Heart right ventricle (tissue), 16 donors: ENCODE data around the gene KLHL34. TPM values are rescaled to one million over a fixed set of nuclear protein-coding genes. Genes with fewer than 3 reads are reported as not detected.

Experiments used
- ATAC-seq, 8 donors: fragments of 200-7000 bp; cut with Tn5 transposase; one replicate each; pipeline ENCODE4 v1.9.1; 2020; ENCODE audit warnings: mild to moderate bottlenecking in 8 of 8, moderate library complexity in 8 of 8, moderate number of reproducible peaks in 1 of 8
- DNase-seq, 2 donors: peaks; one replicate each; pipeline ENCODE4 v3.0.0-alpha.2; 2020
- H3K27ac ChIP-seq, 10 donors: fragments of 200-600 bp; sonication (generic) in 2 of 10; one replicate each; pipeline versions ENCODE4 v1.5.0 to v1.8.0; 2020 to 2022; ENCODE audit warnings: mild to moderate bottlenecking in 3 of 10
- H3K27me3 ChIP-seq, 7 donors: fragments of 200-600 bp; one replicate each; pipeline ENCODE4 v1.8.0; 2021 to 2022; ENCODE audit warnings: mild to moderate bottlenecking in 2 of 7
- H3K36me3 ChIP-seq, 9 donors: fragments of 200-600 bp; sonication (generic) in 1 of 9; one replicate each; pipeline versions ENCODE4 v1.5.0 to v1.8.0; 2020 to 2022; ENCODE audit warnings: mild to moderate bottlenecking in 2 of 9
- H3K4me1 ChIP-seq, 9 donors: fragments of 200-600 bp; sonication (generic) in 1 of 9; one replicate each; pipeline versions ENCODE4 v1.5.0 to v1.8.0; 2020 to 2022; ENCODE audit warnings: mild to moderate bottlenecking in 4 of 9
- H3K4me3 ChIP-seq, 10 donors: fragments of 200-600 bp; sonication (generic) in 2 of 10; one replicate each; pipeline versions ENCODE4 v1.5.0 to v1.8.0; 2020 to 2022; ENCODE audit warnings: mild to moderate bottlenecking in 7 of 10, moderate library complexity in 2 of 10
- H3K9me3 ChIP-seq, 11 donors: fragments of 200-600 bp in 10 of 11; sonication (generic) in 2 of 11; one replicate each; pipeline versions ENCODE4 v1.5.0 to v1.8.0; 2013 to 2022; ENCODE audit warnings: mild to moderate bottlenecking in 2 of 11, control low read depth in 1 of 11, moderate library complexity in 1 of 11
- WGBS, 2 donors: extraction: QIAGEN DNeasy Blood & Tissue Kit; methylation state at CpG; one replicate each; pipeline ENCODE4 v1.1.7; 2013; ENCODE audit warnings: inconsistent platforms in 1 of 2; 5-methylcytosine and 5-hydroxymethylcytosine counted together
- intact Hi-C, 10 donors: fragments of 100-400 bp; cut with DNase I; formaldehyde crosslinking; loops; one replicate each; pipeline versions ENCODE4 v1.11.1 to v1.14.2; 2022
- polyA plus RNA-seq, 2 donors: library from polyadenylated mRNA; stranded (reverse); fragments of 200-250 nt; gene quantifications; one replicate each; pipeline ENCODE4 v1.2.3, GENCODE V29; 2013
- total RNA-seq, 10 donors: library from RNA; stranded (reverse); fragmentation: NEBNext Ultra II Directional in 3 of 10; extraction: Animal tissue kit (Norgen Biotek cat#: 25700) in 3 of 10; gene quantifications; one replicate each; pipeline versions ENCODE4 v1.2.1 to v1.2.4, GENCODE V29; 2021 to 2023
- TF ChIP-seq, protein P1 (sequence below), 9 donors: fragments of 200-600 bp; sonication (generic) in 2 of 9; IDR thresholded peaks; one replicate each; pipeline versions ENCODE4 v1.5.0 to v1.8.0; 2021 to 2022; ENCODE audit warnings: antibody characterized with exemption in 9 of 9, mild to moderate bottlenecking in 5 of 9, moderate library complexity in 1 of 9
- donor health status: Arrhythmogenic right ventricular cardiomyopathy.
- donor health status: ischemic (EF 13 %, LVEDD 7.1; RV severe dilation, severe dysfunction).
- donor health status: healthy with polysubstance abuse.
- donor health status: DM: no; HTN: yes; CAD: no.
- donor health status: DM: no; HTN: no; CAD: no.
- donor health status: ischemic (EF 25% LVEDD 6.9; RV normal size, moderate dysfunction).
- donor health status: ischemic (EF 25% LVEDD 5.7; RV mildly dilated, moderate dysfunction).
- donor health status: healthy.
- donor health status: DM: yes; HTN: yes; CAD: no.
- donor health status: Ischemic cardiomyopathy.
- donor health status: ischemic (EF 35%, LVEDD 5.7; RV mildly dilated, moderate dysfunction).
- donor health status: nonischemic (EF 11% LVEDD 7.7; RV severe dilation, severe dysfunction).
- donor health status: DM: yes; HTN: yes; CAD: no.
- donor health status: PGD.
- donor health status: ischemic (EF 29% LVEDD 5.4; RV normal size, mild dysfunction).
- donor health status: nonischemic (EF 23%, LVEDD 6.1; RV moderate dilation, normal function).

KLHL34 gene
- total and polyA plus RNA-seq, 12 donors, result 1.1 to 17.5 (median 5.0) TPM

DNA sequence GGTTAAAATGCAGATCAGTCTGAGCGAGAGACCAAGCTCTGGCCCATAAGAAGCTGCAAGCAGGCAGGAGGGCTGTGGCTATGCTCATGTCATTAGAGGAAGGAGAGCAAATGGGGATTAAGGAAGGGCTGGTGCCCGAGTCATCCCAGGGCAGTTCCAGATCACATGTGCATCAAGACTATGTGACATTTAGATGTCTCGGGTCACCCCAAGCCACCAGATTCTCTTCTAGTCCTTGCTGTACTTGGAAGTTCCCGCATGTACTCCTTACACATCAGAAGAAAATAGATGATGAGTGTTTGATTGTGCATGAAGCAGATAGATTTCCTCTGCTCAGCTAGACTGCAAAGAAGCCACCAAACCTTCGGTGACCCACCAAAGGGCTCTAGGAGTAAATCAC lies 42.1 kb upstream of the KLHL34 start:
- TF ChIP-seq, protein P1, sequence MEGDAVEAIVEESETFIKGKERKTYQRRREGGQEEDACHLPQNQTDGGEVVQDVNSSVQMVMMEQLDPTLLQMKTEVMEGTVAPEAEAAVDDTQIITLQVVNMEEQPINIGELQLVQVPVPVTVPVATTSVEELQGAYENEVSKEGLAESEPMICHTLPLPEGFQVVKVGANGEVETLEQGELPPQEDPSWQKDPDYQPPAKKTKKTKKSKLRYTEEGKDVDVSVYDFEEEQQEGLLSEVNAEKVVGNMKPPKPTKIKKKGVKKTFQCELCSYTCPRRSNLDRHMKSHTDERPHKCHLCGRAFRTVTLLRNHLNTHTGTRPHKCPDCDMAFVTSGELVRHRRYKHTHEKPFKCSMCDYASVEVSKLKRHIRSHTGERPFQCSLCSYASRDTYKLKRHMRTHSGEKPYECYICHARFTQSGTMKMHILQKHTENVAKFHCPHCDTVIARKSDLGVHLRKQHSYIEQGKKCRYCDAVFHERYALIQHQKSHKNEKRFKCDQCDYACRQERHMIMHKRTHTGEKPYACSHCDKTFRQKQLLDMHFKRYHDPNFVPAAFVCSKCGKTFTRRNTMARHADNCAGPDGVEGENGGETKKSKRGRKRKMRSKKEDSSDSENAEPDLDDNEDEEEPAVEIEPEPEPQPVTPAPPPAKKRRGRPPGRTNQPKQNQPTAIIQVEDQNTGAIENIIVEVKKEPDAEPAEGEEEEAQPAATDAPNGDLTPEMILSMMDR (IDR thresholded peaks at IDR 0.05), result no peak
- ATAC-seq, result no peak
- Histone ChIP-seq H3K36me3 (peaks cover 0 to 5% (median 0%) of the 10 kb centered on the region in 9 donors), H3K9me3 (no peaks in the 10 kb centered on the region), H3K27me3 (no peaks in the 10 kb centered on the region), H3K4me1 (no peaks in the 10 kb centered on the region), H3K27ac (no peak overlapping the region), H3K4me3 (no peak overlapping the region)
- intact Hi-C loops, result no loop called here
- WGBS, 2 donors, result 88 to 90% methylated on average over 5 of the region's 5 CpGs
- no peak for DNase-seq

DNA sequence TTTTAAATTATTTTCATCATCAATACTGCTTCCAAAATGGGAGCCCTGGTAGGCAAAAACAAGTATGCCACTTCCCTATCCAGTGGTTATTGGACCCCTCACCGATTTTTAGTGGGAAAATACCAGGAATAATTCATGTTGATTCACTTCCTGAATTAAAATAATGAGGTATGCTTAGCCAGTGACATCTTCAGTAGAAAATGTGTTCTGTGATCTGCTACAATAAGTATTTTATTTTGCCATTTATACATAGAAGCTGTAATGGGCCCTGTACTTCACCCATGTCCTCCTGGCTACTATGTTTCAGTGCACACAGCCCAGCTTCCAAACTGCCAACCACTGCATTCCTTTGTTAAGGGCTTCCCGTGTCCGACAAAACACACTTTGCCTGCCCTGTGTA lies 41.0 kb upstream of the KLHL34 start:
- H3K27ac ChIP-seq, result no peak overlapping the region
- H3K4me1 ChIP-seq, result no peaks in the 10 kb centered on the region
- no peaks in the 10 kb centered on the region for H3K27me3 ChIP-seq
- H3K36me3 ChIP-seq, result no peaks in the 10 kb centered on the region
- TF ChIP-seq, protein P1 (IDR thresholded peaks at IDR 0.05), result no peak
- DNase-seq (no peak), ATAC-seq (no peak)
- intact Hi-C loops, result no loop called here
- 35 to 44% methylated on average over 3 of the region's 3 CpGs for WGBS, 2 donors
- no peaks in the 10 kb centered on the region for H3K9me3 ChIP-seq
- H3K4me3 ChIP-seq, result no peak overlapping the region

DNA sequence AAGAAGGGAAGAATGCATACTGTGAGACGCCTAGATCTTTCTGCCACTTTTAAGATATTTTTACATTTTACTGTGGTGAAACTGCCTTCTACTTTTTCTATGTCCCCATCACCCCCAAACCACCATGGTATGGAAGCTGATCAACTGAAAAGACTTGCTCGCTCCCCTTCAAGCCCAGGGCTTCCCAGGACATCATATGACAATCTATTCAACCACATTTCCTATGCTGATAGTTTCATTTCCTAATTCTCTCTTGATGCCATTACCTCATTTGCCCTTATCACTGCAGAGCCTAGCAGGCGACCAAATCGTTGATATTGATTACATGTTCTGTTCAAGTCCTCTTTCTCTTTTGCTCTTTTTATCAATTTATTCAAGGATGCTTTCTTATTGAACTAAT lies 40.1 kb upstream of the KLHL34 start:
- no peaks in the 10 kb centered on the region for H3K4me1 ChIP-seq
- no peak overlapping the region for H3K4me3 ChIP-seq
- 62 to 64% methylated on average over 4 of the region's 4 CpGs for WGBS, 2 donors
- DNase-seq, result no peak
- no peaks in the 10 kb centered on the region for H3K36me3 ChIP-seq
- intact Hi-C loops, result no loop called here
- H3K9me3 ChIP-seq, result no peaks in the 10 kb centered on the region
- H3K27me3 ChIP-seq, result no peaks in the 10 kb centered on the region
- ATAC-seq, result no peak
- H3K27ac ChIP-seq, result no peak overlapping the region
- TF ChIP-seq, protein P1 (IDR thresholded peaks at IDR 0.05), result no peak

DNA sequence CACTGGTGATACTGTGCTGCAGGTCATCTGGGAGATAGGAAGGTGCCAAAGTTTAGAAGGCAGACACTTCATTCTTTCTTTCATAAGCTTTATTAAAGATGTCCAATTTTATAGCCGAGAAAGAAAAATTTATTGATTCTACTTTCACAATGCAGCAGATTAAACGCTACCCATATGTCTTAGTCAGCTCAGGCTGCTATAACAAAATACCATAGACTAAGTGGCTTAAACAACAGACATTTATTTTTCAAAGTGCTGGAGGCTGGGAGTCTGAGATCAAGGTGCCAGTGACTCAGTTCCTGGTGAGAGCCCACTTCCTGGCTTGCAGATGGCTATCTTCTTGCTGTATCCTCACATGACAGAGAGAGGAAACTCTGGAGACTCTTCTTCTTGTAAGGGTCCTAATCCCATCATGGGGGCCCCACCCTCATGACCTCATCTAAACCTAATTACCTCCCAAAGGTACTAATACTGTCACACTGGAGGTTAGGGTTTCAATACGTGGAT lies 33.4 kb upstream of the KLHL34 start:
- H3K27ac ChIP-seq, result no peak overlapping the region
- no peaks in the 10 kb centered on the region for H3K4me1 ChIP-seq
- TF ChIP-seq, protein P1 (IDR thresholded peaks at IDR 0.05), result no peak
- intact Hi-C loops, result no loop called here
- H3K36me3 ChIP-seq, result no peaks in the 10 kb centered on the region
- no peaks in the 10 kb centered on the region for H3K9me3 ChIP-seq
- no peaks in the 10 kb centered on the region for H3K27me3 ChIP-seq
- 91 to 93% methylated on average over 3 of the region's 3 CpGs for WGBS, 2 donors
- ATAC-seq (no peak), DNase-seq (no peak)
- H3K4me3 ChIP-seq, result no peak overlapping the region
